Ammon's horn (tissue), 1 donor: ENCODE data around the gene UGT1A6.
"Not testable (repeated sequence)": the region's sequence is repeated elsewhere in the genome, so short reads cannot be mapped to it uniquely, and the experiment has no call there.

Experiments
- DNase-seq: peaks from one replicate; pipeline ENCODE4 v3.0.0-alpha.2; 2016; ENCODE audit warnings: low spot score

The UGT1A6 gene

GRCh38 chr2:233728723-233729301 lies 36.1 kb downstream of the UGT1A6 start, which contains the start of gene UGT1A3:
UGT1A3 (plus strand) TSS chr2:233729042; CDS start chr2:233729127, 85 bp downstream.
- no peak for DNase-seq

DNA sequence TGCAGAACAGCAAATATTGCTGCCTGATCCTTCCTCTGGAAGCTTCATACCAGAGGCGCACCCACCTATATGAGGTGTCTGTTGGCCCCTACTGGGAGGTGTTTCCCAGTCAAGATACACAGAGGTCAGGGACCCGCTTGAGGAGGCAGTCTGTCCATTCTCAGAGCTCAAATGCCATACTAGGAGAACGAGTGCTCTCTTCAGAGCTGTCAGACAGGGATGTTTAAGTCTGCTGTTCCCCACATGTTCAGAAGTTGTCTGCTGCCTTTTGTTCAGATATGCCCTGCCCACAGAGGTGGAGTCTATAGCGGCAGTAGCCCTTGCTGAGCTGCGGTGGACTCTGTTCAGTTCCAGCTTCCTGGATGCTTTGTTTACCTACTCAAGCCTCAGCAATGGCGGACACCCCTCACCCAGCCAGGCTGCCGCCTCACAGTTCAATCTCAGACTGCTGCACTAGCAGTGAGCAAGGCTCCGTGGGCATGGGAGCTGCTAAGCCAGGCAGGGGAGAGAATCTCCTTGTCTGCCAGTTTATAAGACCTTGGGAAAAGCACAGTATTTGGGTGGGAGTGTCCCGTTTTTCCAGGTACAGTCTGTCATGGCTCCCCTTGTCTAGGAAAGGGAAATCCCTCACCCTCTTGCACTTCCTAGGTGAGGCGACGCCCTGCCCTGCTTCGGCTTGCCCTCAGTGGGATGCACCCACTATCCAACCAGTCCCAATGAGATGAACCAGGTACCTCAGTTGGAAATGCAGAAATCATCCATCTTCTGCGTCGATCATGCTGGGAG lies 44.4 kb downstream of the UGT1A6 start:
- not testable (repeated sequence) for DNase-seq

GRCh38 chr2:233740870-233741269 lies 48.2 kb downstream of the UGT1A6 start:
- no peak for DNase-seq

GRCh38 chr2:233743464-233744259 lies 51.0 kb downstream of the UGT1A6 start:
- no peak for DNase-seq

- no peak for DNase-seq
Observed at GRCh38 chr2:233745073-233745755, 52.5 kb downstream of the UGT1A6 start.

DNA sequence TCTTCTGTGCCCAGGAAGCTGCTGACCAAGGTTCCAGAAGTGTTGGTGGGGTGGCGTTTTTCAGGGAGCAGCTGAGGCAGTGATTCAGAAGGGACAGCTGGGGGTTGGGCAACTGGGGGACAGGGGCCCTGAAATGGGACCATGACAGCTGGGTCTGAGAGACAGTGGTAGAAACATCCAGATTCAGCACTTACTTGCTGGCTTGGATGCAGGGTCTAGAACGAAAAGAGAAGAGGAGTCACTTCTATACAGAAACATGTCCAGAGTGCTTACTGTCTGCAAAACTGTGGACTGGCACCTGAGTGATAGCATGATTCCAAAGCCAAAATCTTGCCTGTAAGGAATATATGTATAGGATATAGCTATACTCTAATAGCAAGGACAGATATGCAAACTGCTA lies 53.1 kb downstream of the UGT1A6 start:
- not testable (repeated sequence) for DNase-seq

- no peak for DNase-seq
Observed at GRCh38 chr2:233746475-233747282, 54.0 kb downstream of the UGT1A6 start.

GRCh38 chr2:233747283-233747544 lies 54.5 kb downstream of the UGT1A6 start:
- DNase-seq = no peak

DNA sequence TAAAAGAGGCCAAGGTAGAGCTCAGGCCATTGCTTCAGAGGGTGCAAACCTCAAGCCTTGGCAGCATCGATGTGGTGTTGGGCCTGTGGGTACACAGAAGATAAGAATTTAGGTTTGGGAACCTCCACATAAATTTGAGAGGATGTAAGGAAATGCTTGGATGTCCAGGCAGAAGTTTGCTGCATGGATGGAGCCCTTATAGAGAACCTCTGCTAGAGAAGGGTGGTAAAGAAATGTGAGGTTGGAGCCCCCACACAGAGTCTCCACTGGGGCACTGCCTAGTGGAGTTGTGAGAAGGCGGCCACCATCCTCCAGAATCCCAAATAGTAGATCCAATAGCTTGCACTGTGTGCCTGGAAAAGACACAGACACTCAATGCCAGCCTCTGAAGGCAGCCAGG lies 58.0 kb downstream of the UGT1A6 start:
- not testable (repeated sequence) for DNase-seq

DNA sequence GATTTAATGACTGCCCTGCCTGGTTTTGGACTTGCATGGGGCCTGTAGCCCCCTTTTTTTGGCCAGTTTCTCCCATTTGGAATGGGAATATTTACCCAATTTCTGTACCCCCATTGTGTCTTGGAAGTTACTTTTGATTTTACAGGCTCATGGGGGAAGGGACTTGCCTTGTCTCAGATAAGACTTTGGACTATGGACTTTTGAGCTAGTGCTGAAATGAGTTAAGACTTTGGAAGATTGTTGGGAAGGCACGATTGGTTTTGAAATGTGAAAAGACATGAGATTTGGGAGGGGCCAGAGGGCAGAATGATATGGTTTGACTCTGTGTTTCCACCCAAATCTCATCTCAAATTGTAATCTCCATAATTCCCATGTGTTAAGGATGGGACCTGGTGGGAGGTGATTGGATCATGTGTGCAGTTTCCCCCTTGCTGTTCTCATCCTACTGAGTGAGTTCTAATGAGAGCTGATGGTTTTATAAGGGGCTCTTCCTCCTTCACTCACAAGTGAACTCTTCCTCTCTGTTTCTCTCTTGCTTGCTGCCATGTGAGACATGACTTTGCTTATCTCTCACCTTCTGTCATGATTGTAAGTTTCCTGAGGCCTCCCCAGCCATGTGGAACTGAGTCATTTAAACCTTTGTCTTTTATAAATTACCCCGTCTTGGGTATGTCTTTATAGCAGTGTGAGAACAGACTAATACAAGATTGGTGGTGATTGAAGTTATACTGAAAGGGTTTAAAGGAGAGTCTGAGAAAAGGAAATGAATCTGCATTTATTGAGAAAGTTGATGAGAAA lies 58.7 kb downstream of the UGT1A6 start:
- DNase-seq = not testable (repeated sequence)

DNA sequence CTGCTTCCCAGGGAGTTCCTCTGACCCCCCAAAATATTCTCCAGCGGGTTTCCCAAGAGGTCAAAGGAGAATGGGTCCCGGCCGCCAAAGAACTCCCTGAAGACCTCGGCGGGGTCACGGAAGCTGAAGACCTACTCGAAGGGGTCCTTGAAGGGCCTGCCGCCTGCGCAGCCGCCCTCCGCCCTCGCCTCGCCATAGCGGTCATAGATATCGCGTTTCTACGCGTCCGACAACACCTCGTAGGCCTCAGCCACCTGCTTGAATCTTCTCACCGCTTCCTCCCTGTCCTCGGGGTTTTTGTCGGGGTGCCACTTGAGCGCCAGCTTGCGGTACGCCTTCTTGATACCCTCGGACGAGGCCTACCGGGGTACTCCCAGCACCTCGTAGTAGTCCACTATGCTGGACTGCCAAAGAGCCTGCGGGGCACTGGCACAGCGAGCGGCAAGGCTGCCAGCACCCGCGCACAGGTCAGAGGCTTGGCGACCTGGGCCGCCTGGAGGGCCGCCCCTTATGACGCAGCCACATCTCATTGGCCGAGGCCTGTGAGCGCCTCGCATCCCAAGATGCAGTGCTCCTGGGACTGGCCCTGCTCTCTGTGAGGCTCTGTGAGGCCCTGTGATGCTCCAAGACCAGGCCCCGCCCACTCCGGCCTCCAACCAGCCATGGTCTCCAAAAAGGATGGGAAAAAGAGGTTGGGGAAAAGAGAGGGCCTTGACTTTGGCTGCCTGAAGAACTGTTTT lies 62.4 kb downstream of the UGT1A6 start:
- no peak for DNase-seq

DNA sequence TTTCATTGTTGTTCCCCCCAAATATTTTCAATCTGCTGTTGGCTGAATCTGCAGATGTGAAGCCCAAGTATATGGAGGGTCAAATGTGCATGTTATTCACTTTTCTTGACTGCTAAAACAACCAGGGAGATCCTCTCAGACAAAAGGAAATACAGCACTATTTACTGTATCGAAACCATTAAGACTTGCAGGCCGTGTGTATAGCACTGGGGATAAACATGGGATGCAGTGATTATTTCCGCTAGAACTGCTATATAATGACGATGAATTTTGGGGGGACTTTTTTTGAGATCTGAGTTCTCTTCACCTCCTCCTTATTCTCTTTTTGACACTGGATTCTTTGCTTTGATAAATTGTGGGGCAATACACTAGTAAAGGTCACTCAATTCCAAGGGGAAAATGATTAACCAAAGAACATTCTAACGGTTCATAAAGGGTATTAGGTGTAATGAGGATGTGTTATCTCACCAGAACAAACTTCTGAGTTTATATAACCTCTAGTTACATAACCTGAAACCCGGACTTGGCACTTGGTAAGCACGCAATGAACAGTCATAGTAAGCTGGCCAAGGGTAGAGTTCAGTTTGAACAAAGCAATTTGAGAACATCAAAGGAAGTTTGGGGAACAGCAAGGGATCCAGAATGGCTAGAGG lies 63.9 kb downstream of the UGT1A6 start:
- DNase-seq = no peak

DNA sequence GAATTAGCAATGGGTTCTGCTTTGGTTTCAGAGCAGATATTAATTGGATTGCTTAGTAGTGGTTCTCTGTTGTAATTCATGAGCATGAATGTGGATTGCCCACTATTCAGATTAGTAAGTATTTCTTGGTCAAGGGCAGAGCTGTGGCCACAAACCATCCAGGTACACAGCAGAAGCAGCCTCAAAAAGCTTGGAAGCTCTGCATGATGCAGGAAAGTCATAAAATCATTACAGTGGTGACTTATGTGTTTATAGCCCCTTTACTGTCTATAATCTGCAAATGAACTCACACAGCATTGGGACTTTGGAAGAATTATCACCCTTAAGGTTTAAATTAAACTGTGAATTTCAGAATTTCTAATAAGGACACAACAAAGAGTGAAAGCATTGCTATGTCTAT lies 65.5 kb downstream of the UGT1A6 start:
- no peak for DNase-seq

DNA sequence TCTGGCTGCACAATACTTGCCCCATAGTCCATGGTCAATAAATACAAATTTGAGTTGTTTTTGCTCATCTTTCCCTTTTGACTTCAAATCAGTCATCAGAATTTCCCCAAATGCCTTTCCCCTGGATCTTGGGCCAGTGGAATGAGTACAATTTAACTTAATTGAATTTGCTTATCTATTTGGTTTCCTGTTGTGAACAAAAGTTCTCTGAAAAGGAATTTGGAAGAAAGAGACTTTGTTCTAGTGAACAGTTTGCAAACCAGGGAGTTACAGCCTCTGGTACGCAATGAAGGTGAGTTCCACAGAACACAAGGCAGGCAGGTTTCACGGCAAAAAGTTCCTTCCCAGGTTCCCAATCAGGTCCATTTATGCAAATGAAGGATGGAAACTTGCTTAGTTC lies 66.2 kb downstream of the UGT1A6 start:
- DNase-seq = no peak

- no peak for DNase-seq
Observed at GRCh38 chr2:233760043-233760442, 67.4 kb downstream of the UGT1A6 start, which contains the start of gene UGT1A1. UGT1A1 (plus strand) TSS chr2:233760270; CDS start chr2:233760288, 18 bp downstream.

DNA sequence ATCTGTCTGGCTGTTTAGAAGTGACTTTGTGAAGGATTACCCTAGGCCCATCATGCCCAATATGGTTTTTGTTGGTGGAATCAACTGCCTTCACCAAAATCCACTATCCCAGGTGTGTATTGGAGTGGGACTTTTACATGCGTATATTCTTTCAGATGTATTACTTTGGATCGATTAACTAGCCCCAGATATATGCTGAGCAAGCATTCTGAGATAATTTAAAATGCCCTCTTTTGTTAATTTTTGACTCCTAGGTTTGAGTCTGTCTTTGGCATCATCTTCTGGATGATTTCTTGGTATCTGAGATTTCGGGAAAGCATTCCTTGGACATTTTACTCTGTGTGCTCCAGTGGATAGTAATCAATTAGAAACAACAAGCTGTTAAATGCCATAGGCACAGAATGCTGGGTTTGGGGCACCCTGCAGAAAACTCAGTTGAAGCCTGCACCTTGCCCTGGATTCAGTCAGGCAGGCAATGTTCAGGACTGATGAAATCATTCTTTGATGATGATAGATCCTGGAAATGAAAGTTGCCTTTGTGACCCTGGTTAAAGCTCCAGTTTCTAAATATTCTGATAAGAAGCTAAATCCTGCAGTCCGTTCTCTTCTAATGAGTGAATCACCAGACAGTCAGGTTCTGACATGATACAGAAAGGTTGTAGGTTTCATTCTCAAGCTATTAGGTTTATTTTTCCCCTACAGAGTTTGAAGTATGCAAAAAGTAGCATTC lies 68.5 kb downstream of the UGT1A6 start:
- DNase-seq = no peak

DNA sequence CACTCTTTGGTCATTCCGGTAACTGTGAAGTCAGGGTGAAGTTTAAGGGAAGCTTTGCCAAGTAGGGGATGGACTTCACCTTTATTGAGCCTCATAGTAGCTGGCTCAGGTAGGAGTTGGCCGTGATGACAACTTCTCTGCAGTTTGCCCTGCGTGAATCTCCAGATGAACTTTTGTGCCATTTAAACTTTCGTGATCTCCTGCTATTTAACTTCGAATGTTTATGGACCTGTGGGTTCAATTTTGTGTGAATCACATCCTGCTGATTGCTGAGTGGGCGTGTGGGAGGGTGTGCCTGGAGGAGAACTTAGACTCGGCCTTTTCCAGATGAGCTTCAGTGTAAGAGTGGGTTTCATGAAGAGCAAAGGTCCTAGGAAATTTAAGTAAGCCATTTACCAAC lies 71.6 kb downstream of the UGT1A6 start:
- no peak for DNase-seq

GRCh38 chr2:233764761-233765160 lies 72.1 kb downstream of the UGT1A6 start:
- no peak for DNase-seq

- no peak for DNase-seq
Observed at GRCh38 chr2:233766416-233766815, 73.7 kb downstream of the UGT1A6 start.
